Testis (tissue), 3 donors: ENCODE data around the gene IDUA. TPM values are rescaled to one million over a fixed set of nuclear protein-coding genes. Genes with fewer than 3 reads are reported as not detected.

Experiments
- DNase-seq: peaks from one replicate; pipeline ENCODE4 v3.0.0-alpha.2; 2019
- H3K27ac ChIP-seq, 2 donors: fragments of 200-600 bp; sonication (generic); one replicate each; pipeline ENCODE4 v1.5.1; 2019
- H3K27me3 ChIP-seq: fragments of 200-600 bp; sonication (generic); one replicate; pipeline ENCODE4 v1.5.1; 2019
- H3K36me3 ChIP-seq: fragments of 200-600 bp; sonication (generic); one replicate; pipeline ENCODE4 v1.5.1; 2017; ENCODE audit warnings: low read depth; ENCODE audit errors: missing control alignments
- H3K4me1 ChIP-seq: fragments of 200-600 bp; sonication (generic); one replicate; pipeline ENCODE4 v1.5.1; 2019
- H3K4me3 ChIP-seq, 2 donors: fragments of 200-600 bp; sonication (generic); one replicate each; pipeline ENCODE4 v1.5.1; 2017 to 2019
- H3K9me3 ChIP-seq: fragments of 200-600 bp; sonication (generic); one replicate; pipeline ENCODE4 v1.5.1; 2017
- POLR2A ChIP-seq: fragments of 450-650 bp; IDR thresholded peaks from one replicate; pipeline ENCODE4 v1.6.1; 2017; ENCODE audit warnings: antibody characterized with exemption, mild to moderate bottlenecking, moderate library complexity
- WGBS, 2 donors: methylation state at CpG; one replicate each; pipeline ENCODE4 v1.1.5; 2018; 5-methylcytosine and 5-hydroxymethylcytosine counted together
- intact Hi-C: fragments of 100-400 bp; cut with DNase I; formaldehyde crosslinking; loops from one replicate; pipeline ENCODE4 v1.15.1; 2023; ENCODE audit warnings: low total_unique reads
- polyA plus RNA-seq: library from polyadenylated mRNA; stranded (reverse); fragments of 350-450 nt; fragmentation: Illumina TruSeq; extraction: RNeasy Lipid Tissue Mini Kit (QIAGEN cat#74804); gene quantifications from one replicate; pipeline ENCODE4 v1.2.3, GENCODE V29; 2014; ENCODE audit warnings: low read depth, low replicate concordance; ENCODE audit not compliant: insufficient read depth
- total RNA-seq, 2 donors: library from RNA; depleted of rRNA; stranded (reverse); fragments of >200 nt; gene quantifications; one replicate each; pipeline ENCODE4 v1.2.3, GENCODE V29; 2016
- TF ChIP-seq, protein P1 (sequence below), 3 experiments: fragments of 450-650 bp in 2 of 3; fragments of 200-600 bp in 1 of 3; sonication (generic) in 1 of 3; IDR thresholded peaks; one replicate each; pipeline ENCODE4 v1.5.1; 2016 to 2019; ENCODE audit warnings: antibody characterized with exemption in 3 of 3, mild to moderate bottlenecking in 2 of 3, moderate library complexity in 1 of 3

IDUA gene
- total and polyA plus RNA-seq, 3 donors from 2014 or later = 8.9 to 39.4 (median 35.7) TPM

DNA sequence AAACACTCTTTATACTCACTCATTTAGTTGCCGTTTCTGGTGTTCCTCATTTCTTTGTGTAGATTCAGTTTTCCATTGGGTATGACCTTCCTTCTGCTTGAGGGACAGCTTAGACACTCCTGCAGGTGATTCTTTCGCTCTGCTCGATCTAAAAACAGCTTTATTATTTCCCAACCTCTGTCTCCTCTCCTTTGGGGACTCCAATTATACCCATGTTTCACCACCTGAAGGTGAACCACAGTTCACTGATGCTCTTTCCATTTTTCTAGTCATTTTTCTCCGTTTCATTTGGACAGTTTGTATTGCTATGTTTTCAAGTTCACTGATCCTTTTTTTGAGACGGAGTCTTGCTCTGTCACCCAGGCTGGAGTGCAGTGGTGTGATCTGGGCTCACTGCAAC is 20.0 kb downstream of the IDUA start:
- no peak for DNase-seq
- Histone ChIP-seq H3K4me1 (peaks cover 20% of the 10 kb centered on the region), H3K36me3 (no peaks in the 10 kb centered on the region), H3K27ac (no peak overlapping the region), H3K4me3 (no peak overlapping the region), H3K9me3 (no peaks in the 10 kb centered on the region), H3K27me3 (no peaks in the 10 kb centered on the region)
- TF ChIP-seq, protein P1, sequence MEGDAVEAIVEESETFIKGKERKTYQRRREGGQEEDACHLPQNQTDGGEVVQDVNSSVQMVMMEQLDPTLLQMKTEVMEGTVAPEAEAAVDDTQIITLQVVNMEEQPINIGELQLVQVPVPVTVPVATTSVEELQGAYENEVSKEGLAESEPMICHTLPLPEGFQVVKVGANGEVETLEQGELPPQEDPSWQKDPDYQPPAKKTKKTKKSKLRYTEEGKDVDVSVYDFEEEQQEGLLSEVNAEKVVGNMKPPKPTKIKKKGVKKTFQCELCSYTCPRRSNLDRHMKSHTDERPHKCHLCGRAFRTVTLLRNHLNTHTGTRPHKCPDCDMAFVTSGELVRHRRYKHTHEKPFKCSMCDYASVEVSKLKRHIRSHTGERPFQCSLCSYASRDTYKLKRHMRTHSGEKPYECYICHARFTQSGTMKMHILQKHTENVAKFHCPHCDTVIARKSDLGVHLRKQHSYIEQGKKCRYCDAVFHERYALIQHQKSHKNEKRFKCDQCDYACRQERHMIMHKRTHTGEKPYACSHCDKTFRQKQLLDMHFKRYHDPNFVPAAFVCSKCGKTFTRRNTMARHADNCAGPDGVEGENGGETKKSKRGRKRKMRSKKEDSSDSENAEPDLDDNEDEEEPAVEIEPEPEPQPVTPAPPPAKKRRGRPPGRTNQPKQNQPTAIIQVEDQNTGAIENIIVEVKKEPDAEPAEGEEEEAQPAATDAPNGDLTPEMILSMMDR (IDR thresholded peaks at IDR 0.05) = no peak
- TF ChIP-seq POLR2A = no peak
- intact Hi-C loops = no loop called here
- 87 to 96% methylated on average over 5 of the region's 5 CpGs for WGBS, 2 donors

DNA sequence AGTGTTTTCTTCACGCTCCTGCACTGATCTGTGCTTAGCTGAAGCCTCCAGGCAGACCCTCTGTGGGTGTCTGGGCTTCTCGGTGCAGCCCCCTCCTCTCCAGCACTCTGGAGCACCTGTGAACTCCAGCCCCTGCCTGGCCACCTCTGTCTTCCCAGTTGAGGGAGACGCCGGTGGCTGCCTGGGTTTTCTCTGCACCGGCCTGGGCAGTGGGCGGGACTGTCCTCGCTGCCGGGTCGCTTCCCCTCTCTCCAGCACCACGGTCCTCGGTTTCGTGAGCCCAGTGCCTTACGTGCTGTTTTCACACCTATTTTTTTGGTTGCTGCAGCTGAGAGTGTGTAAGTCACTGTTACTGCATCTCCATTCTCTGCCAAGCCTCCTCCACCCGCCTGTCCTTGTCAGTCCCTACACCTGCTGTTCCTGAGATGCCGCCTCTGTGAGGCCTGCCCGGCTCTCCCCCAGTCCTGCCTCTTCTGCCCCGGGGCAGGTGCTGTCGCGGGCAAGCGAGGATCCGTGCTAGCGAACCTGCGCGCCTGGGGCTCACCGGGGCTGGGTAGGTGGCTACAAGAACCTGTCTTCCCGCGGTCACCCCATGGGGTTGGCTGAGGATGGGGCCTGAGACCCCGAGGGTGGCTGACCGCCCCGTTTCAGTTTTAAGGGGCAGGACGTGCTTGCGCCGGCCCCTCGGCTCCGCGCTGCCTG is 22.1 kb downstream of the IDUA start:
- peak overlapping the region; percentile 51 to 64 for H3K4me3 ChIP-seq
- no peaks in the 10 kb centered on the region for H3K27me3 ChIP-seq
- intact Hi-C loops = no loop called here
- WGBS, 2 donors = 3 to 4% methylated on average over 16 to 32 of the region's 36 CpGs
- H3K27ac ChIP-seq = no peak overlapping the region
- H3K4me1 ChIP-seq = peaks cover 20% of the 10 kb centered on the region
- H3K36me3 ChIP-seq = no peaks in the 10 kb centered on the region
- no peak for DNase-seq
- no peaks in the 10 kb centered on the region for H3K9me3 ChIP-seq
- TF ChIP-seq POLR2A = no peak

DNA sequence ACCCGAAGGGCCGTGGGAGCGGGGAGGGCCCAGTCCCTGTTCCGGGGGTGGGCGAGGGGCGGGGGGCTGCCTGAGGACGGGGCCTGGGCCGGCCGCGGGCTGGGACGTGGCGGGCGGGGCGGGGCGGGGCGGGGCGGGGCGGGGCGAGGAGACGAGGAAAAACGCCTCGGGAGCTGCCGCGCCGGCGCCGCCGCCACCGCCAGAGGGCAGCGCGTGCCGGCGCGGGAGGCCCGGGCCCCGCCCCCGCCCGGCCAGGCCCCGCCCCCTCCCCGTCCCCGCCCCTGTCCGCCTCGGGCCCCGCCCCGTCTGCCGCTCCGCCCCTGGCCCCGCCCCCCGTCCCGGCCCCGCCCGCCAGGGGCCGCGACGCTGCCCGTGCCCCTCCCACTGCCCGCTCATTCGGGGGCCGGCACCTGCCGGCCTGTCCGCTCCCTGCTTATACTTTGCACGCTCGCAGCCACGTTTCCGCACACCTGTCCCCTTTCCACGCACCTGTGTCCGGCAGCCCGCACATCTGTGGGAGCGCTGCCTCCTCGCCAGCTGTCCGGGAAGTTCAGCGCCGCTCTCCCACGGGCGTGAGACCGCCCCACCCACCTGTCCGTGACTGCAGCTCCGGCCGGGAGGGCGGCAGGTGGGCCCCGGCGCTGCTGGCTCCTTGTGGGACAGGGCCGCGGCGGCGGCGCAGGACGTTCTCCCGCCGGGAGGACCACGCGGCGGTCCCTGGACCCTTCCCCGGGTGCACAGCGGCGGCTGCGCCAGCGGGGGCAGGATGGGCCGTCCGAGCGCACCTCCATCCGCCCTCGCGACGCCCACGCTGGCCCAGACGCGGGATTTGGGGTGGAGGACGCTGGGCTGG is 22.9 kb downstream of the IDUA start:
- H3K27me3 ChIP-seq = no peaks in the 10 kb centered on the region
- H3K4me1 ChIP-seq = peaks cover 20% of the 10 kb centered on the region
- TF ChIP-seq POLR2A = no peak
- no peaks in the 10 kb centered on the region for H3K36me3 ChIP-seq
- H3K27ac ChIP-seq = no peak overlapping the region
- peak; percentile 74 for DNase-seq
- H3K4me3 ChIP-seq = peak overlapping the region; percentile 51 to 64
- 1% methylated on average over 42 of the region's 109 CpGs; no CpG with 5 or more reads in 1 of the 2 donors for WGBS, 2 donors
- H3K9me3 ChIP-seq = no peaks in the 10 kb centered on the region
- intact Hi-C loops = no loop called here

DNA sequence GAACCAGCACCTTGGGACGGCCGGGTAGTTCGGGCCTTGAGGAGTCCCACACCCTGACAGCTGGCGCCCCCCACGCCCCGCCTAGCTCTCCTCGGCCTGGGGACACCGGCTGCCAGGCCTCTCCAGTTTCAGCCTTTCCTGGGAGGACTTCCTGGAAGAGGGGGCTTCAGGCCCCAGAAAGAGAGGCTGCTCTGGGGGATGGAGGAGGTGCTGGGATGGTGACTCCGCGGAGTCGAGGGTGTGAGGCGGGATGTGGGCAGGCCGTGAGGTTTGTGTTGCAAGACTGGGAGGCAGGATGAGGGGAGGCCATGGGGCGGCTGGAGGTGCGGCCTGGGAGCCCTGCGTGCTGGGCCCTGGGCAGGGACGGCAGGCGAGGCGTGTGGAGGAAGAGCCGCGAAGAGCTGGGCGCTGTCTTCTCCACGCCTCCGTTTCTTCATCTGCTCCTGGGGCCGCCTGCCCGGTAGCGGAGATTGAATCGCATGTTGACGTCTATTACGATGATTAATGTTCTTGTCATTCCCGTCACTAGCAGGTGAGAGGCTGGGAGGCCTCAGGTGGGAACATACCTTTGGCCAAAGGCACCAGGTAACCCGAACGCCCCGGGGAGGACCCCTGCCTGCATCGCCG is 23.7 kb downstream of the IDUA start:
- peak overlapping the region; percentile 44 to 62 for H3K4me3 ChIP-seq
- intact Hi-C loops = no loop called here

DNA sequence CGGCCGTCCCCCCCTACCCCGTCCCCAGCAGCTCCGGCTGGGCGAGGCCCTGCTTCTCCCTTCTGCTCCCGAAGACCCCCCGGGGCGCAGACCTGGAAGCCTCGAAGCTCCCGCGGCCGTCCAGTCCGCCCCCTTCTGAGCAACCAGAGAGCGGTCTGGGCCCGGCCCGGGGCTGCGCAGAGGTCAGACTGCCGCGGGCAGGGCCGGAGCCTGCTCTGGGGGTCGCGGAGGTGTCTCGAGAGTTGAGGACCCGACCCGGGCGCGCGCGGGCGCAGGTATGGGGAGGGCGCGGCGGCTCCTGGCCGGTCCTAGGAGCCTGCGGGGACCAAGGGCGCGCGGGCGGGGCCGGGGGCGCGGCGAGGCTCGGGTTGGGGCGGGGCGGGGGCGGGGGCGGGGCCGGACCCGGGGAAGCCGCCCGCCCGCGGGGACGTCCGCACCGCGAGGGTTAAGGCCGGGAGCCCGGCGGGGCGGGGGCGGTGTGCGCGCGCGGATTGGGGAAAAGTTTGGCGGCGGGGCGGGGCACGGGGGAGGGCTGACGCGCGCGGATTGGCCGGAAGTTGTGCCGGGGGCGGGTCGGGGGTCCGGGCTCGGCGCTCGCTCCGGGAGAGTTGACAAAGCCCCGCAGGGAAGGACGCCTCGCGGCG is 24.3 kb downstream of the IDUA start, which contains the start of gene FGFRL1:
Gene FGFRL1, plus strand, starts transcription at position 605 of the 644 bp plus-strand sequence. CDS start 860 bp downstream, outside the sequence.
- Histone ChIP-seq H3K27me3 (no peaks in the 10 kb centered on the region), H3K9me3 (no peaks in the 10 kb centered on the region), H3K27ac (peak within 1 kb of the TSS in 1 of 2 donors; percentile 0), H3K4me3 (peak within 1 kb of the TSS; percentile 41 to 62), H3K36me3 (no peaks in the 10 kb centered on the region), H3K4me1 (peaks cover 20% of the 10 kb centered on the region)
- 0 to 1% methylated on average over 35 to 47 of the region's 89 CpGs for WGBS, 2 donors
- intact Hi-C loops = no loop called here
- peak; percentile 88 for DNase-seq
- TF ChIP-seq, protein P1 (IDR thresholded peaks at IDR 0.05) = no peak
- no peak for TF ChIP-seq POLR2A

More for the DNA sequence above, 23.7 kb downstream of the IDUA start:
- WGBS, 2 donors = 1% methylated on average over 23 to 34 of the region's 36 CpGs
- Histone ChIP-seq H3K36me3 (no peaks in the 10 kb centered on the region), H3K27ac (peak overlapping the region in 1 of 2 donors; percentile 0), H3K27me3 (no peaks in the 10 kb centered on the region), H3K9me3 (no peaks in the 10 kb centered on the region), H3K4me1 (peaks cover 20% of the 10 kb centered on the region)
- TF ChIP-seq, protein P1 (IDR thresholded peaks at IDR 0.05) = no peak
- no peak for TF ChIP-seq POLR2A
- peak; percentile 48 for DNase-seq
